Activated CD4-positive, alpha-beta T cell treated with anti-CD3 and anti-CD28 coated beads for 36 hours (primary cell): ENCODE measurements around the gene LINGO3. TPM values are rescaled to one million over a fixed set of nuclear protein-coding genes. Genes with fewer than 3 reads are reported as not detected.

Experiments
- ATAC-seq: fragments of 200-7000 bp; cut with Tn5 transposase; one replicate; pipeline ENCODE4 v1.10.0; 2021; ENCODE audit warnings: mild to moderate bottlenecking, moderate library complexity
- CTCF ChIA-PET: fragments of 350-600 bp; sonication (Branson Sonifier 250); formaldehyde crosslinking; loops from one replicate; lab custom pipeline; 2021; ENCODE audit warnings: antibody characterized with exemption; lab: Charles Lee
- POLR2A ChIA-PET: fragments of 350-600 bp; sonication (Branson Sonifier 250); formaldehyde crosslinking; loops from one replicate; lab custom pipeline; 2021; ENCODE audit warnings: antibody characterized with exemption, inconsistent platforms; lab: Charles Lee
- DNase-seq: peaks from one replicate; pipeline ENCODE4 v3.0.0-alpha.2; 2020
- H3K27ac Mint-ChIP-seq: one replicate; pipeline ENCODE4 v1.8.0; 2021; ENCODE audit warnings: mixed read lengths
- H3K27me3 Mint-ChIP-seq: one replicate; pipeline ENCODE4 v1.8.0; 2021; ENCODE audit warnings: mixed read lengths
- H3K36me3 Mint-ChIP-seq: one replicate; pipeline ENCODE4 v1.8.0; 2021; ENCODE audit warnings: low read depth, mixed read lengths
- H3K4me1 Mint-ChIP-seq: one replicate; pipeline ENCODE4 v1.8.0; 2021; ENCODE audit warnings: mixed read lengths
- H3K4me3 Mint-ChIP-seq: one replicate; pipeline ENCODE4 v1.8.0; 2021; ENCODE audit warnings: mild to moderate bottlenecking, moderate library complexity, mixed read lengths
- H3K9me3 Mint-ChIP-seq: one replicate; pipeline ENCODE4 v1.8.0; 2021; ENCODE audit warnings: low read depth, mixed read lengths
- intact Hi-C, 2 experiments: fragments of 100-400 bp; cut with DNase I in 1 of 2; cut with micrococcal nuclease in 1 of 2; formaldehyde crosslinking; loops; one replicate each; pipeline versions ENCODE4 v1.14.2 to v1.15.1; 2022 to 2024; cut with DNase I, micrococcal nuclease
- total RNA-seq, 2 experiments: library from RNA; stranded (reverse); gene quantifications; one replicate each; pipeline ENCODE4 v1.2.3, GENCODE V29; 2021

LINGO3 gene
- total RNA-seq, 2 experiments from 2014 or later: not detected

GRCh38 chr19:2323707-2324106 is 15.8 kb upstream of the LINGO3 start:
- peaks cover 35% of the 10 kb centered on the region for H3K36me3 Mint-ChIP-seq
- ChIA-PET CTCF (interaction anchor here (0.8 kb wide), 1 partner anchor 45 kb away, joined by 3 read pairs; no protein-coding TSS in a partner anchor), POLR2A (no interaction called here)
- intact Hi-C loops: no loop called here
- DNase-seq: no peak
- H3K27me3 Mint-ChIP-seq: no peaks in the 10 kb centered on the region
- no peak overlapping the region for H3K27ac Mint-ChIP-seq
- peaks cover 33% of the 10 kb centered on the region for H3K4me1 Mint-ChIP-seq
- H3K4me3 Mint-ChIP-seq: no peak overlapping the region
- H3K9me3 Mint-ChIP-seq: no peaks in the 10 kb centered on the region
- no peak for ATAC-seq

- CTCF ChIA-PET: no interaction called here
Measured at GRCh38 chr19:2321565-2322283, 13.8 kb upstream of the LINGO3 start.

GRCh38 chr19:2320939-2321338 is 13.0 kb upstream of the LINGO3 start:
- Mint-ChIP-seq H3K36me3 (peaks cover 16% of the 10 kb centered on the region), H3K4me3 (no peak overlapping the region), H3K9me3 (no peaks in the 10 kb centered on the region), H3K27me3 (no peaks in the 10 kb centered on the region), H3K4me1 (peaks cover 15% of the 10 kb centered on the region), H3K27ac (no peak overlapping the region)
- intact Hi-C loops: no loop called here
- no peak for DNase-seq
- no peak for ATAC-seq
- ChIA-PET POLR2A (no interaction called here), CTCF (no interaction called here)

More at GRCh38 chr19:2321565-2322283, 13.8 kb upstream of the LINGO3 start:
- H3K4me3 Mint-ChIP-seq: no peak overlapping the region
- ATAC-seq (no peak), DNase-seq (no peak)
- H3K27me3 Mint-ChIP-seq: no peaks in the 10 kb centered on the region
- H3K36me3 Mint-ChIP-seq: peaks cover 22% of the 10 kb centered on the region
- intact Hi-C loops: no loop called here
- peaks cover 23% of the 10 kb centered on the region for H3K4me1 Mint-ChIP-seq
- POLR2A ChIA-PET: no interaction called here
- no peak overlapping the region for H3K27ac Mint-ChIP-seq
- no peaks in the 10 kb centered on the region for H3K9me3 Mint-ChIP-seq

- DNase-seq (no peak), ATAC-seq (no peak)
- Mint-ChIP-seq H3K36me3 (peaks cover 12% of the 10 kb centered on the region), H3K27ac (no peak overlapping the region), H3K9me3 (peaks cover 4% of the 10 kb centered on the region), H3K4me3 (no peak overlapping the region), H3K4me1 (peaks cover 6% of the 10 kb centered on the region), H3K27me3 (peaks cover under 1% of the 10 kb centered on the region)
- CTCF ChIA-PET: no interaction called here
- intact Hi-C loops: no loop called here
- POLR2A ChIA-PET: no interaction called here
Measured at GRCh38 chr19:2320049-2320448, 12.1 kb upstream of the LINGO3 start.

GRCh38 chr19:2319551-2319950 is 11.6 kb upstream of the LINGO3 start:
- ChIA-PET POLR2A (no interaction called here), CTCF (no interaction called here)
- peaks cover 5% of the 10 kb centered on the region for H3K27me3 Mint-ChIP-seq
- no peak overlapping the region for H3K27ac Mint-ChIP-seq
- no peak overlapping the region for H3K4me3 Mint-ChIP-seq
- peaks cover 3% of the 10 kb centered on the region for H3K4me1 Mint-ChIP-seq
- DNase-seq: no peak
- ATAC-seq: no peak
- intact Hi-C loops: no loop called here
- H3K9me3 Mint-ChIP-seq: peaks cover 8% of the 10 kb centered on the region
- H3K36me3 Mint-ChIP-seq: peaks cover 13% of the 10 kb centered on the region

GRCh38 chr19:2318923-2319322 is 11.0 kb upstream of the LINGO3 start:
- intact Hi-C loops: no loop called here
- H3K27me3 Mint-ChIP-seq: peaks cover 6% of the 10 kb centered on the region
- H3K9me3 Mint-ChIP-seq: peaks cover 8% of the 10 kb centered on the region
- CTCF ChIA-PET: interaction anchor here (0.7 kb wide), 1 partner anchor 13 kb away, joined by 3 read pairs; no protein-coding TSS in a partner anchor
- H3K4me1 Mint-ChIP-seq: no peaks in the 10 kb centered on the region
- POLR2A ChIA-PET: no interaction called here
- peaks cover 10% of the 10 kb centered on the region for H3K36me3 Mint-ChIP-seq
- ATAC-seq: no peak
- no peak overlapping the region for H3K4me3 Mint-ChIP-seq
- no peak overlapping the region for H3K27ac Mint-ChIP-seq
- no peak for DNase-seq

GRCh38 chr19:2317756-2318155 is 9.8 kb upstream of the LINGO3 start:
- ATAC-seq (no peak), DNase-seq (no peak)
- Mint-ChIP-seq H3K4me3 (no peak overlapping the region), H3K27me3 (peaks cover 12% of the 10 kb centered on the region), H3K36me3 (peaks cover 6% of the 10 kb centered on the region), H3K9me3 (peaks cover 8% of the 10 kb centered on the region), H3K4me1 (no peaks in the 10 kb centered on the region), H3K27ac (no peak overlapping the region)
- intact Hi-C loops: no loop called here
- POLR2A ChIA-PET: no interaction called here
- CTCF ChIA-PET: interaction anchor here (0.7 kb wide), 1 partner anchor 15 kb away, joined by 4 read pairs; no protein-coding TSS in a partner anchor

- ATAC-seq (no peak), DNase-seq (no peak)
- ChIA-PET POLR2A (no interaction called here), CTCF (interaction anchor here (0.6 to 1.8 kb wide), 5 partner anchors 15 to 161 kb away, joined by 3 to 7 read pairs (median 3); no protein-coding TSS in a partner anchor)
- Mint-ChIP-seq H3K27me3 (peaks cover 12% of the 10 kb centered on the region), H3K27ac (no peak overlapping the region), H3K36me3 (peaks cover 6% of the 10 kb centered on the region), H3K4me1 (no peaks in the 10 kb centered on the region), H3K9me3 (peaks cover 8% of the 10 kb centered on the region), H3K4me3 (no peak overlapping the region)
- intact Hi-C loops: no loop called here
Measured at GRCh38 chr19:2317300-2317699, 9.3 kb upstream of the LINGO3 start.

- Mint-ChIP-seq H3K27ac (no peak overlapping the region), H3K27me3 (peaks cover 12% of the 10 kb centered on the region), H3K4me1 (no peaks in the 10 kb centered on the region), H3K9me3 (peaks cover 8% of the 10 kb centered on the region), H3K4me3 (no peak overlapping the region), H3K36me3 (peaks cover 6% of the 10 kb centered on the region)
- ChIA-PET CTCF (interaction anchor here (0.7 to 1.8 kb wide), 6 partner anchors 12 to 207 kb away, joined by 3 to 7 read pairs (median 4); partner anchors contain the start of gene LSM7), POLR2A (interaction anchor here (0.7 kb wide), 1 partner anchor 305 kb away, joined by 3 read pairs; no protein-coding TSS in a partner anchor)
- peak; percentile 49 for DNase-seq
- no peak for ATAC-seq
- intact Hi-C loops: no loop called here
Measured at GRCh38 chr19:2315818-2316353, 7.9 kb upstream of the LINGO3 start.

- no peak overlapping the region for H3K4me3 Mint-ChIP-seq
- no peaks in the 10 kb centered on the region for H3K4me1 Mint-ChIP-seq
- ChIA-PET POLR2A (interaction anchor here (0.7 kb wide), 3 partner anchors 10 to 776 kb away, joined by 3 to 4 read pairs (median 3); no protein-coding TSS in a partner anchor), CTCF (interaction anchor here (0.7 to 1.8 kb wide), 5 partner anchors 13 to 159 kb away, joined by 3 to 7 read pairs (median 4); partner anchors contain the start of gene LSM7)
- H3K36me3 Mint-ChIP-seq: peaks cover 6% of the 10 kb centered on the region
- intact Hi-C loops: no loop called here
- H3K9me3 Mint-ChIP-seq: peaks cover 8% of the 10 kb centered on the region
- H3K27me3 Mint-ChIP-seq: peaks cover 15% of the 10 kb centered on the region
- ATAC-seq: no peak
- H3K27ac Mint-ChIP-seq: no peak overlapping the region
- DNase-seq: no peak
Measured at GRCh38 chr19:2315121-2315817, 7.3 kb upstream of the LINGO3 start.

- intact Hi-C loops: no loop called here
- no peak for ATAC-seq
- CTCF ChIA-PET: interaction anchor here (0.6 to 0.7 kb wide), 2 partner anchors 272 to 305 kb away, joined by 3 read pairs; no protein-coding TSS in a partner anchor
- Mint-ChIP-seq H3K27me3 (peaks cover 28% of the 10 kb centered on the region), H3K9me3 (peaks cover 8% of the 10 kb centered on the region), H3K4me1 (peaks cover 6% of the 10 kb centered on the region), H3K36me3 (peaks cover 6% of the 10 kb centered on the region), H3K4me3 (no peak overlapping the region), H3K27ac (no peak overlapping the region)
- no peak for DNase-seq
- POLR2A ChIA-PET: no interaction called here
Measured at GRCh38 chr19:2312820-2313501, 5.0 kb upstream of the LINGO3 start.
